HG03139 (cell line): Measurements from ENCODE around the gene MAPKBP1.

Experiments
- ATAC-seq: cut with Tn5 transposase; IDR thresholded peaks from one replicate; pipeline ENCODE4 v1.9.1; 2021; ENCODE audit not compliant: unreplicated experiment

MAPKBP1 gene

DNA sequence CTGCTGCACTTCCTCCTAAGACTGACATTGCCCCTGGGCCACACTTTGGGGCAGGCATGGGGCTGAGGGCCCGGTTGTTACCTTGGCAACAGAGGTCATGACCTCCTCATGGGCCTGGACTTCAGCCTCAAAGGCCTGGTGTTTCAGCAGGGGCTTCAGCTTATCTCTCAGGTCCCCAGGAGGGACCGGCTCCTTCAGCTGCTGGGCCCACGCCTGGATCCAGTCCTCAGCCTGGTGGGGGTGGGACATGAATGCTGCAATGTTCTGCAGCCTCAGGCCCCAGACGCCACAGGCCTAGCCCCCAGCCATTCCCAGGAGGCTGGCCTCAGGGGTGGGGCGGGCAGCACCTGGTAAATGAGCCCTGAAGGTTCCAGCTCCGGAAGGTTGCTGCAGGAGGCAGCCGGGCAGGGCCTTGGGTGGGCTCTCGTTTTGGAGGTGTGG lies 92.0 kb downstream of the MAPKBP1 start:
- ATAC-seq = no peak

DNA sequence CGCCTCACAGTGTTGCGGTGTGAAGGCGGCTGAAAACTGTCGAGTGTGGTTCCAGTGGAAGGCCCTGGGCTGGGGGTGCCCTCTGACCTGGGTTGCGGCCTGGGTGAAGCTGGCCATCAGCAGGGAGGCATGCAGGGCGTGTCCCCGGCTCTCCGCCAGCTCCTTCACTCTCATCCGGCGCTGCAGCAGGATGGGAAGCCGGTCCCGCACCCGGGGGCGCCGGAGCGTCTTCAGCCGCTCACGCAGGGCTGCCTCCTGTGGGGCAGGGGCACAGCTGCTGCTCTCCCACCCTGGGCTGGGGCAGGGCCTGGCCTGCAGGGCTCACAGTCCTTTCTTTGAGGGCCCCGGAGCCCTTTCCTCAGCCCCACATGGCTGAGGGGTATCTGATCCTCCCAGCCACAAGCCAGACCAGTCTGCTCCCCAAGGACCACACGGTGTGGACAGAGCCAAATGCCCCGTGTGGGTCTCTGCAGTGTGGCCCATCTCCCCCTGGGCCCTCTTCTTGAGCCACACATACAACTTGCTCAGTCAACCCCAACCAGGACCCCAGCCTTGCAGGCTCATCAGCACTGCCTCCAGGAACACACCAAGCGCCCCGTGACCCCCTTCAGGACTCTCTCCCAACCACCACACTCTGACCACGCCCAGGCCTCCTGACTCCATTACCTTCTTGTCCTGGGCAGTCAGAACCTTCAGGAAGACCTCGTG lies 92.7 kb downstream of the MAPKBP1 start:
- ATAC-seq = no peak

DNA sequence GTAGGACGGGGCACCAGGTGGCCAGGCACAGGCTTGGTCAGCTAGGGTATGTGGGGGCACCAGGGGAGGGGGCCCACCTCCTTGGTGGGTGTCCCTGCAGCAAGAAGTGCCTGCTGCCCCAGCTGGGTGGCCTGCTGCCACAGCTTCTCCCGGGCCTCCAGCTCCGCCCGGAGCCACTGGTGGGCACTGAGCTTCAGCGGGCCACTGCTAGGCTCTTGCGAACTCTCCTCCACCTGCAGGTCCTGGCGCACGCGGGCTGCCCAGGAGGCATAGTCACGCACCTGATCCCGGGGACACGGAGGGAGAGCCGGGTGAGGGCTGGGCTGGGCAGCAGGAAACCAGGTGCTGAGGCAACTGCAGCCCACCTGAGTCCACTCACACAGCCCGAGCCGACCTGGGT lies 94.0 kb downstream of the MAPKBP1 start:
- ATAC-seq = no peak

DNA sequence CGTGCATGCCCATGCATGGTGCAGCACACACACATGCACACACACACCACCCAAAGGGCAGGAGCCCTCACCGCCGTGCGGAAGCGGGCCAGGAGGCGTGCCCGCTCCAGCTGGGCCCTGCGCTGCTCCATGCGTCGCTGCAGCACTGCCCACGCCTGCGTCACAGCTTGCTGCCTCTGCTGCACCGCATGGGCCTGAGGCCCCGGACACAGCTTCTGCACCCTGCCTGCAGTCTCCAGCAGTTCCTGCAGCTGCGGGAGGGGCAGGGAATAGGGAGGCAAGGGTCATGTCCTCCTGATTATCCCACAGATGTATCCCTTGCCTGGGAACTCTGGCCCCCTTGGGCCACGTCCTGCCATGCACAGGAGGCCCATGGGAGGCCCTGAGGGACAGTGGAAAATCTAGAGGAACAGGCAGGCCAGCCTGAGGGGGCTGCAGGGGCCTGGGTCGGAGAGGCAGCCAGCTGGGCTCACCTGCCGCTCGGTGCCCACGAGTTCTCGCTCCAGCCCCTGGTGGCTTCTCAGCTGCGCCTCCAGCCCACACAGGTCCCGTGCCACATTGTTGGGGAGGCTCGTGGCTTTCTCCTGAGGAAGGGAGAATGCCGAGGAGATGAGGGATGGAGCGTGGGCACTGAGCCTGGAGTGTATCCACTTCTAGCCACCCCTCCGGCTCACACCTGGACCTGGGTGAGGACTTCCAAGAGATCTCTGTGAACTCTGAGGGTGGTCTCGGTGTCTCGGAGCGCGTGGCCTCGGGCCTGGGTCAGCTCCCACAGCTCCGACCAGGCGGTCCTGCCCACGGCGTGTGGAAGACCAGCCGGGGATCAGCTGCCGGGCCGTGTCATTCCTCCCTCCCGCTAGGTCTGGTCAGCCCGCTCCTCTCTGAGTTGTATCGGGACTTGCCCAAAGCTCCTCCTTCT lies 95.7 kb downstream of the MAPKBP1 start:
- ATAC-seq = no peak

DNA sequence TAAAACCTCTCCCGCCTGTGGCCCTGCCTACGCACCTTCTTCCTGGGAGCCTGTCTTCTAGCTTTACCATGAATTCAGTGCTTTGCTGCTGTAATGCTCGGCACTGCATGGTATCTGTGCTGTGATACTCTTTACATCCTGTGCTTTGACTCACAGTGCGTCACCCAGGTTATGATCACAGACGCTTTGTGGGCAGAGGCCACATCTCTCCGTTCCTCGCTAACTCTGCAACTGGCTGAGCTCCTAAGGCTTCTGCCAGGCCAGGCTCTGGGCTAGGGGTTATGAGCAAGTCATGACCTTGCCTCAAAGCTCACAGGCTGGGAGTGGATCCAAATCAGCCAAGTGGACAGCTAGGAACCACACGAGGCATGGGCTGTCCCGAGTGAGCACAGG lies 96.4 kb downstream of the MAPKBP1 start:
- no peak for ATAC-seq

DNA sequence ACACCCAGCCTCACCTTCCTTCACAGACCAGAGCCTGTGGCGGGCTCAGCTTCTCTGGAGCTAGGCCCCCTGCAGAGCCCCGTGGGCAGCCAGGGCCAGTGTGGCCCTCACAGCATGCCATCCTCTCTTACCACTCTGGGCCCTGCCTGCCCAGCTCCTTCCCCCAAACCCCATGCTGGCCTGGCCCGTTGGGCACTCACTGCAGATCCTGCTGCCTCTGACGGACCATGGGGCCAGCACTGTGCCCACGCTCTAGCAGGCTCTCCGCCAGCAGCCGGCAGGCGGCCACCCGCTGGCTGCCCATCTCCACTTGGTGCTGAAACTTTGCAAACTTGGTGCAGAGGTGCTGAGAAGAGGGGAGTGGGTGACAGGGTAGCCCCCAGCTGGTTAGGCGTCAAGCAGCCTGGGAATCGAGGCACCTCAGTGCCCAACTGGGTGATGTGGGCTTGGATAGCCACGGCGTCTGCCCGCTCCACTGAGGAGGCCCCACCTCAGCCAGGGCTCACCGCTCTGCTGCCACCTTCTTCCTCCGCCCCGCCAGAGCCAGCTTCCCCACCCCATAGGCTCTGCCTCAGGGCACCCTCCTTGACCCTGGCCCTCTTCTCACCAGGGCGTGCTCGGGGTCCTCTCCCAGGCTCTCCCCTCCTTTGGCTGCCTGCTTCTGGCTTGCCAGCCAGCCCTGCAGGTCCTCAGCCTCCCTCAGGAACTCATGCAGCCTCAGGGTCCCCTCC lies 97.1 kb downstream of the MAPKBP1 start:
- ATAC-seq = no peak

DNA sequence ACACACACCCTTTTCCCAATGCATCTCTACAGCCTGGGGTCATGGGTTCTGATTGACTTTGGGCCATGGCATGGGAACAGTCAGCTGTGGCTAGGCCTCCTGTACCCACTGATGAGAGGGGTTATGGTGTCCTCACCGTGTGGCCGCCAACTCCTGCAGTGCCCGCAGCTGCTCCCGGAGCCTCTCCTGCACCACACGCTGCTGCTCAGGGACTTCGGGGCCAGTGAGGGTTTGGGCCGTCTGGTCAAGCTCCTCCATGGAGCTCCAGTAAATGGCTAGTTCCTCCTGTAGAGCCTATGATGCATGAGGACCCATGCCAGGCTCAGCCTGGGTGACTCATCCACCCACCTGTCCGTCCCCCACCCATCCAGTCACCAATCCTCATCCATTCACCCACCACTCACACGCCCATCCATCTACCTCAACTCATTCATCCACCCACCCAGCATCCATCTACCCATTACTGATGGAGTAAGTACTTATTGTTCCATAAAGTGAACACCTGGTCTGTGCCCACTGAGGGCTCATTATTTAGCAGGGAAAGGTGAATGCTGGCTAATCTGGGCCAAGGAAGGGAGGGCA lies 98.0 kb downstream of the MAPKBP1 start:
- no peak for ATAC-seq

DNA sequence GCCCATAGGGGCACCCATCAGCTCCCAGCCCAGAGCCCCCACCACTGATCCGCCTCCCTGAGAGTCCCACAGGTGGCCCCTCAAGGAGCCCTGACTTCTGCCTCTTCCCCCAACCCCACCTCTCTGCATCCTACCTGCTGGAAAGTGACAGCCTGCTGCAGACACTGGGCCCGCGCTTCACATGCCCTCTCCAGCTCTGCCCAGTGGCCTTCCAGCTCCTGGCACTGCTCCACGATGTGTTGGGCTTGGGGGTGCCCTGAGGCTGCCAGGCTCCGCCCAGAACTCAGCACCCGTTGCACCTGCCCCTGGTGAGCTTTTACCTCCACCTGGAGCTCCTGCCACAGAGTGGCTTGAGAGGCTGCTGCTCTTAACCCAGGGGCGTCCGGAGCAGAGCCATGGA lies 99.4 kb downstream of the MAPKBP1 start:
- no peak for ATAC-seq

DNA sequence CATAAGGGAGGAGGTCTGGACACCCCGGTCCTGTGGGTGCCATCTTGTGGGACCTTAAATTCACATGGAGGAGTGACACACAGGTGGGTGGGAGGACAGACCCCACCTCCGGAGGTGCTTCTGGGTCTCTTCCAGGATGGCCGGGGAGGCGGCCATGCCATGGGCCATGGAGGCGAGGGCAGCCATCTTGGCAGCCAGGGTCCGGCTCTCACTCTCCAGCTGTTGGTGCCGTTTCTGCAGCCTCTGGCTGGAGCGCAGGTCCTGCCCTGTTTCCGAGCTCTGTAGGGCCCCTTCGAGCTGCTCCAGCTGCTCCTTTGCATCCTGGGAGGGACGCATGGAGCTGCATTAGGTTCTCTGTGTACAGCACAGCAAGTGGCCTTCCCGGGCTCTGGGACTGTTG lies 100.5 kb downstream of the MAPKBP1 start:
- ATAC-seq = no peak

DNA sequence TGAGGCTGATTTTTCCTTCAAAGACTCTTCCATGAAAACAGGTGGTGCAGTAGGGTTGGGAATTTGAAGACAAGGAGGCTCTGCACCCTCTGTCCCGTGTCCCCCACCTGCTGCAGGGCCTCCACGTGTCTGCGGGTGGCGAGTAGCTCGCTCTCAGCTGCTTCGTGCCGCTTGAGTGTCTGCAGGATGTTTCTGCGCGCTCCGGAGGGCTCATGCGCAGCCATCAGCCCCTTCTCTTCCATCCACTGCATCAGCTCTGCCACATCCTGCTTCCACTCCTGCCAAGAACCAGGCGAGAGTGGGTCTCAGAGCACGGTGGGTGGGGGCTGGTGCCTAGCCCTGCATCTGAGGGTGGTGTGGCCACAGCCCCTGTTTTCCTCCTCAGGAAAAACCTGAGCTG lies 101.7 kb downstream of the MAPKBP1 start:
- ATAC-seq = no peak

DNA sequence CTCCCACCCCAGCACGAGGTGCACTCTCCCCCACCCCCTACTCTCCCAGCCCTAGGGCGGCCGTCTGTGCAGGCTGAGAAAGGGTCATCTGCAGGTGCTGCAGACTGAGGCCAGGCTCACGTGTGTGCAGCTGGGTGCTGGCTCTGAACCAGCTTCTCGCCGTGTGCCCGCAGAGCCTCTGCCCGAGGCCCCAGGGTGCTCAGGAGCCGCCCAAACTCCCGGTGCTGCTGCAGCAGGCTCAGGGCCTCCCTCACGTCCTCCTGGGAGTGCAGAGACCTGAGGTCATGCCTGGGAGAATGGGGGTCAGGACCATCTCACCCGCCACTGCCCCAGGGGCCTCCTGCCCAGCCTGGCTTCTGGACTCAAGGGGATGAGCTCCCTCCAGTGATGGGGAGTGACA lies 102.4 kb downstream of the MAPKBP1 start:
- no peak for ATAC-seq
